ENCODE results near the gene TEX101.

The TEX101 gene

GRCh38 chr19:43422689-43423066 is 8.0 kb downstream of the TEX101 start:
- TF ChIP-seq CTCF (IDR thresholded peaks at IDR 0.05; ENCODE audit: insufficient read depth, low read depth, low read length, missing control alignments), result no peak
- no peak for DNase-seq (ENCODE audit: low read depth)
- no peak overlapping the region for H3K4me3 ChIP-seq (ENCODE audit: low read depth, low read length)

GRCh38 chr19:43423779-43424178 is 9.1 kb downstream of the TEX101 start:
- no peak for DNase-seq (ENCODE audit: low read depth)
- H3K4me3 ChIP-seq (ENCODE audit: low read depth, low read length), result no peak overlapping the region
- TF ChIP-seq CTCF (IDR thresholded peaks at IDR 0.05; ENCODE audit: insufficient read depth, low read depth, low read length, missing control alignments), result no peak

- no peak overlapping the region for H3K4me3 ChIP-seq (ENCODE audit: low read depth, low read length)
- peak; percentile 37 for TF ChIP-seq CTCF (IDR thresholded peaks at IDR 0.05; ENCODE audit: insufficient read depth, low read depth, low read length, missing control alignments)
- DNase-seq (ENCODE audit: low read depth), result no peak
Observed at GRCh38 chr19:43425567-43426392, 11.1 kb downstream of the TEX101 start.

- DNase-seq (ENCODE audit: low read depth), result no peak
- TF ChIP-seq CTCF (IDR thresholded peaks at IDR 0.05; ENCODE audit: insufficient read depth, low read depth, low read length, missing control alignments), result no peak
- no peak overlapping the region for H3K4me3 ChIP-seq (ENCODE audit: low read depth, low read length)
Observed at GRCh38 chr19:43429395-43429794, 14.7 kb downstream of the TEX101 start.

- H3K4me3 ChIP-seq (ENCODE audit: low read depth, low read length), result no peak overlapping the region
- peak; percentile 9 for TF ChIP-seq CTCF (IDR thresholded peaks at IDR 0.05; ENCODE audit: insufficient read depth, low read depth, low read length, missing control alignments)
- peak; percentile 8 for DNase-seq (ENCODE audit: low read depth)
Observed at GRCh38 chr19:43430142-43430710, 15.5 kb downstream of the TEX101 start.

- no peak for TF ChIP-seq CTCF (IDR thresholded peaks at IDR 0.05; ENCODE audit: insufficient read depth, low read depth, low read length, missing control alignments)
- H3K4me3 ChIP-seq (ENCODE audit: low read depth, low read length), result no peak overlapping the region
- no peak for DNase-seq (ENCODE audit: low read depth)
Observed at GRCh38 chr19:43430976-43431375, 16.3 kb downstream of the TEX101 start.

- no peak for TF ChIP-seq CTCF (IDR thresholded peaks at IDR 0.05; ENCODE audit: insufficient read depth, low read depth, low read length, missing control alignments)
- no peak for DNase-seq (ENCODE audit: low read depth)
Observed at GRCh38 chr19:43433358-43433673, 18.6 kb downstream of the TEX101 start.

More at GRCh38 chr19:43433358-43433673, 18.6 kb downstream of the TEX101 start:
- no peak overlapping the region for H3K4me3 ChIP-seq (ENCODE audit: low read depth, low read length)
